ENCODE results near the gene KMT5B. TPM values are rescaled to one million over a fixed set of nuclear protein-coding genes. Genes with fewer than 3 reads are reported as not detected.

Gene KMT5B
- total RNA-seq, 1 donor from 2014 or later, result 25.0 TPM

DNA sequence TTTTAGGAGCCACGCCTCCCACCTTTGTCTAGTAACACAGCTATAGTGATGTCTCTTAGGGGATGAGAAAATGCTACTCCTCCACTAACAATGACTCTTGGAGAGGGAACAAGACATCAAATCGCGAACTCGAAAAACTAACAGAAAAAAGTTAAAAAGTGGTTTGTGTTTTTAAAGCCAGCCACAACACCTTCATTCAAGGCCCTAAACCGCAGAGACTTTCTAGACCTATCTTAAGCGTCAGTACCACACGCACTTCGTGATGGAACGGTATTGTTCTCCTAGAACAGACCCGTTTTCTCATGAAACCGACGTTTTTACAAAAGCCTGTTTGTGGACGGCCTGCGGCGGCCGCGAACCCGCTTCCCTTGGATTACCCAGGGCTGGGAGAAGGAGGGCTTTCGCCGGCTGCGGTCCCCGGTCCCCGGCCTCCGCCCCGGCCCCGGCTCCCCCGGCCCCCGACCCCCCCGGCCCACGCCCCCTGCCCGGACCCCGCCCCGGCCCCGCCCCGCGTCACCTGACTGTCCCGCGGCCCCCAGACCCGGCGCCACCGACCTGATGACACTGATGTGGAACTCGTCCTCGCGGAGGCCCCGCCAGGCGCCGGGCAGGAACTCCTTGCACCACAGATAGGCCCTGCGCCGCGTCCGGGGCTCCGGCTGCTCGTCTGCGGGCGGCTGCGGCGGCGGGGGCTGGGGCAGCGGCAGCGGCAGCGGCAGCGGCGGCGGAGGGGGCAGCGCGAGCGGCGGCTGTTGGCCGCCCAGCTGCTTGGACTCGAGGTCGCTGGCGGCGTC is 92.6 kb downstream of the KMT5B start:
- peak; percentile 39 to 67 for DNase-seq (ENCODE audit: low read depth in 2 of 2)

DNA sequence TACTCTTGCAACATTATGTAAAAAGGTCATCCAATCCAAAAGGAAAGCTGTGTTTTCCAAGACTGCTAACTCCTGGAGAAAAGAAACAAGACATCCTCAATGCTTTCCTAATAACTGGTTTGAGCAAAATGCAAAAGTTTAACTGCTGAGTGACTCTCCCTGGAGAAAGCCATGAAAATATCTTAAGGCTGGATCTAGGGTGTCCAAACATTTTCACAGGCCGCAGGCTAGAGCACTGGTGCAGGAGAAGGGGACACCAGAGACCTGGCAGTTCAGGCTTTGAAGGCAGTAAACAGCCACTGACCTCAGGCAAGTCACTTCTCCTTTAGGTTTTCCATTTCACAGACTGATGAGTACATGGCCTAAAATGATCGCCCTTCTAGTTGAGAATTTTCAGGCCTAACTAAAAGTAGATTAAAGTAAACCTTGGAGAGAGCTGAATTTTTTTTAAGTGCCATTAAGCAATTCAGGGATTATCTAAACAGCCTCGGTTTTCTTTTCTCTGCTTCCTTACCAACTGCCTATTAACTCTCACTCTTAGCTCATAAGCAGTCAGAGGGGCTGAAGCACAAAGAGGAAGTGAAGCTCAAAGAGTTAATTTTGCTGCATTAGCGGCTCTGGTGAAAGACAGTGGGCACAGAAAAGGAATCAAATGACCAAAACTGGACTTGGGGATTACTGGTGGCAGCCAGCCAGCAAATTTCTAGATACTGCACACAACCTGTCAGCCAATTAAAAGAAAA is 94.2 kb downstream of the KMT5B start:
- peak in 1 of 2 donors; percentile 44 for DNase-seq (ENCODE audit: low read depth in 2 of 2)

DNA sequence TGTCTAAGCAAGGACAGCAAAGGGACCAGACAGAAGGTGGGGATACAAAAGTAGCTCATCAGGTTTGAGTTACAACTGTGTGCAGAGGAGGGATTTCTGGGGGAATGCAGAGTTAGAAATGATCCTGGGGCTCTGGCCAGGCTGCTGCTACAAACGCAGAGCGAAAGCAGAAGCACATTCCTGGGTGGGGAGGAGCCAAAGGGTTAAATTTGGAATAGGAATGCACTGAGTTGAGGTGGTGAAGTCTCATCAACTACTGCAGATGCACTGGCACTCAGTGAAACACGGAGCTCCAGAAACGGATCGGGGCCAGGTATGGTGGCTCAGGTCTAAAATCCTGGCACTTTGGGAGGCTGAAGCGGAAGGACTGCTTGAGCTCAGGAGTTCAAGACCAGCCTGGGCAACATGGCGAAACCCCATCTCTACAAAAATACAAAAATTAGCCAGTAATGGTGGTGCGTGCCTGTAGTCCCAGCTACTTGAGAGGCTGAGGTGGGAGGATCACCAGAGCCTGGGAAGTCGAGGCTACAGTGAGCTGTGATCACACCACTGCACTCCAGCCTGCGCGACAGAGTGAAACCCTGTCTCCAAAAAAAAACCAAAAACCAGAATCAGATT is 95.1 kb downstream of the KMT5B start:
- DNase-seq (ENCODE audit: low read depth in 2 of 2), result no peak

DNA sequence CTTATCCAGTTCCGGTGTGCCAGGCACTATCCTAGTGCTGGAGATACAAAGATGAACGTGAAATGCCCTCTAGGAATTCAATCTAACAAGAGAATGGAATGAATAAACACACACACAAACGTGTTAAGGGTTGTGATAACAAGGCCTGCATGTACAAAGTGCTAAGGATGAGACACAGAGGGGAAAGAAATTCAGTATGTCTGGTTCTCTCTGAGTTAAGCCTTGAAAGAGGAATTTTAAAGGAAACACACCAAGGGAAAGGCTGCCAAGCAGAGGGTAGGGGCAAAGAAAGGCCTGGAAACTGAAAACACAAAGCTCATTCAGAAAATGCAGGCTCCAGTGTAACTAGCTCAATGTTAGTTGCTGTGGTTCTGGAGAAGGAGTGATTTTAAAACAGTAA is 96.1 kb downstream of the KMT5B start:
- no peak for DNase-seq (ENCODE audit: low read depth in 2 of 2)

DNA sequence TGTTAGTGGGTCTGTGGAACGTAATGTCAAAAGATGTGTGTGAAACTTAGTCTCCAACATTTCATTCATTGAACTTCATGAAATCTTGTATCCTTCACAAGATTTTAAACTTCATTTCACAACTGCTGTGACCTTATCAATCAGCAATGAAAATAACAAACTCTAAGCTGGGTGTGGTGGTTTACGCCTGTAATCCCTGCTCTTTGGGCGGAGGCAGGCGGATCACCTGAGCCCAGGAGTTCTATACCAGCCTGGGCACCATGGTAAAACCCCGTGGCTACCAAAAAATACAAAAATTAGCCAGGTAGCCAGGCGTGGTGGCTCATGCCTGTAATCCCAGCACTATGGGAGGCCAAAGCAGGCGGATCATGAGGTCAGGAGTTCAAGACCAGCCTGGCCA is 97.0 kb downstream of the KMT5B start:
- DNase-seq (ENCODE audit: low read depth in 2 of 2), result no peak

DNA sequence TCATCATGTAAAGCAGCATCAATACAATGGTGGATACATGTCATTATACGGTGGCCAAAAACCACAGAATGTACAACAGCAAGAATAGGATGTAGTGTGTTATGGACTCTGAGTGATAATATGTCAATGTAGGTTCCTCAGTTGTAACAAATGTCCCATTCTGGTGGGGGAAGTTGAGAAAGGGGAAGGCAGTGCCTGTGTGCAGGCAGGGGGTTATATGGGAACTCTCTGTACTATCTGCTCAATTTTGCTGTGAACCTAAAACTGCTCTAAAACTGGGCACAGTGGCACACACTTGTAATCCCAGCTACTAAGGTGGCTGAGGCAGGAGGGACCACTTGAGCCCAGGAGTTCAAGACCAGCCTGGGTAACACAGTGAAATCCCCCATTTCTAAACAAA is 97.8 kb downstream of the KMT5B start:
- DNase-seq (ENCODE audit: low read depth in 2 of 2), result no peak

DNA sequence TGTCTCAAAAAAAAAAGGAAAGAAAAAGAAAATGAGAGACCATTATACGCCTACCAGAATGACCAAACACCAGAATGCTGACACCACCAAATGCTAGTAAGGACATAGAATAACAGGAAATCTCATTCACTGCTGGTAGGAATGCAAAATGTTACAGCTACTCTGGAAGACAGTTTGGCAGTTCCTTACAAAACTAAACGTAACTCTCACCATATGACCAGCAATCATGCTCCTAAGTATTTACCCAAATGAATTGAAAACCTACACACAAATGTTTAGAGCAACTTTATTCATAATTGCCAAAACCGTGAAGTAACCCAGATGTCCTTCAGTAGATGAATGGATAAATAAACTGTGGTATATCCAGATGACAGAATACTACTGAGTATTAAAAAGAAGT is 99.1 kb downstream of the KMT5B start:
- DNase-seq (ENCODE audit: low read depth in 2 of 2), result peak; percentile 41 to 55

DNA sequence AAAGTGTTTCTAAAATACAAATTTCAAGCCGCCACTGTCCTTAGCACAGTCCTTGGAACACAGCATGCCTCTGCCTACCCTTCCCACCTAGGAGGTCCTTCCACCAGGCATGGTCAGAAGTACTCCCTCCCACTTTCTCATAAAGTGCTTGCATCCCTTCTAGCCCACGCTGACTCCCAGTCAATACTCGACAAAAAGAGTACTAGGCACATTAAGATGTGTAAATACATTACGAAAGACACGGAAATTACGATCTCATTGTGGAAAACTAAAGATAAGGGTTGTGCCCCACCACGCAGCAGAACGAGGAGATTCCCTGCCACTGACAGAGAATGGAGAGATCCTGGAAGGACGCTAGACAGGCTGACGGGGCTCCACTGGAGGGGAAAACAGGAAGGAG is 105.4 kb downstream of the KMT5B start:
- no peak for DNase-seq (ENCODE audit: low read depth in 2 of 2)

DNA sequence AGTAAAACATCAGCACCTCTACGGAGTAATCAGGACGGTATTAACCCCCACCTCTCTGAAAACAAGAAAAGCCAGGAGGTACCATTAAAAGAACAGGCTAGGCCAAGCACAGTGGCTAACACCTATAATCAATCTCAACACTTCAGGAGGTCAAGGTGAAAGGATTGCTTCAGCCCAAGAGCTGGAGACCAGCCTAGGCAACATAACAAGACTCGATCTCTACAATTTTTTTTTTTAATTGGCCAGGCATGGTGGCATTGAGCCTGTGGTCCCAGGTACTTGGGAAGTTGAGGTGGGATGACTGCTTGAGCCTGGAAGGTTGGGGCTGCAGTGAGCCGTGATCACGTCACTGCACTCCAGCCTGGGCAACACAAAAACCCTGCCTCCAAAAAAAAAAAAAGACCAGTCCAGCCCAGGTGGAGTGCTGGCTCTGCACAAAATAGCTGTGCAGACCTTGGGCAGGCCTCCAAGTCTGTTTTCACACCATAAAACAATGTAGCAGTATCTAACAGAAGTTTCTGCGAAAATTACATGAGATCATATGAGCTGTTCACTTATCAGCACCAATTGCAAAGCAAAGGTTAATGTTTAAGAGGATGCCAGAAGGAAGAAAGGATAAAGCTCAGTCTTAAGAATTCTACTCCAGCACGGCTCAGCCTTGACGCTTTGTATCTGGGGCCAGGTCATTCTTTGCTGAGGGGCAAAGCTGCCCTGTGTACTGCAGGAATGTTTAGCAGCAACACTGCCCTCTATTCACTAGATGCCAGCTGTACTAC is 106.7 kb downstream of the KMT5B start:
- DNase-seq (ENCODE audit: low read depth in 2 of 2), result peak in 1 of 2 donors; percentile 60

Other genes starting within 250 kb of the KMT5B start
- 12.2 and 21.0 TPM in 2 replicates for gene UNC93B1, start 209.2 kb downstream of the KMT5B start, total RNA-seq
- gene ALDH3B1, start 203.0 kb downstream of the KMT5B start, total RNA-seq, result 0.20 and 0.44 TPM in 2 replicates
- gene NDUFS8, start 182.6 kb downstream of the KMT5B start, total RNA-seq, result 106 and 107 TPM in 2 replicates
- 41.8 and 52.0 TPM in 2 replicates for gene TCIRG1, start 174.3 kb downstream of the KMT5B start, total RNA-seq
- gene CHKA, start 91.9 kb downstream of the KMT5B start, total RNA-seq, result 19.6 and 25.4 TPM in 2 replicates
- gene C11orf24, start 58.7 kb upstream of the KMT5B start, total RNA-seq, result 5.0 and 5.4 TPM in 2 replicates
- gene LRP5, start 99.3 kb upstream of the KMT5B start, total RNA-seq, result 57.3 and 101 TPM in 2 replicates
- gene PPP6R3, start 247.5 kb upstream of the KMT5B start, total RNA-seq, result 95.9 and 133 TPM in 2 replicates